Pons (tissue), 1 donor: ENCODE data around the gene ENTREP3.
A peak's percentile ranks its signal among the peaks of the same experiment; 100 is the strongest.
"Not testable (repeated sequence)": the region's sequence is repeated elsewhere in the genome, so short reads cannot be mapped to it uniquely, and the experiment has no call there.

Source experiments
- DNase-seq: peaks from one replicate; pipeline ENCODE4 v3.0.0-alpha.2; 2016; ENCODE audit warnings: low spot score

ENTREP3 gene

GRCh38 chr1:155250633-155251449, 4.4 kb downstream of the ENTREP3 start:
- peak; percentile 94 for DNase-seq

- no peak for DNase-seq
These were observed 5.0 kb downstream of the ENTREP3 start for GRCh38 chr1:155250246-155250632.

GRCh38 chr1:155247667-155248553, 7.4 kb downstream of the ENTREP3 start:
- DNase-seq = no peak

DNA sequence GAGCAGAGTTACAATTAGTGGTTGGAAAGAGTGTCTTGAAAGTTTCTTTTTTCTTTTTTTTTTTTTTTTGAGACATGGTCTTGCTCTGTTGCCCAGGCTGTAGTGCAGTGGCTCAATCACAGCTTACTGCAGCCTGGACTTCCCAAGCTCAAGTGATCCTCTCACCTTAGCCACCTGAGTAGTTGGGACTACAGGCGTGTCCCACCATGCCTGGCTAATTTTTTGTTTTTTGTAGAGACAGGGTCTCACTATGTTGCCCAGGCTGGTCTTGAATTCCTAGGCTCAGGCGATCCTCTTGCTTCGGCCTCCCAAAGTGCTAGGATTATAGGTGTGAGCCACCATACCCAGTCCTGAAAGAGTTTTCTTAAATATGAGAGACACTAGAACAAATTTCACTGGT, 8.5 kb downstream of the ENTREP3 start:
- DNase-seq = not testable (repeated sequence)

- no peak for DNase-seq
These were observed 10.1 kb downstream of the ENTREP3 start for GRCh38 chr1:155245163-155245524.

GRCh38 chr1:155244368-155245162, 10.7 kb downstream of the ENTREP3 start:
- DNase-seq = peak; percentile 100

GRCh38 chr1:155242805-155243358, 12.4 kb downstream of the ENTREP3 start:
- DNase-seq = peak; percentile 41

DNA sequence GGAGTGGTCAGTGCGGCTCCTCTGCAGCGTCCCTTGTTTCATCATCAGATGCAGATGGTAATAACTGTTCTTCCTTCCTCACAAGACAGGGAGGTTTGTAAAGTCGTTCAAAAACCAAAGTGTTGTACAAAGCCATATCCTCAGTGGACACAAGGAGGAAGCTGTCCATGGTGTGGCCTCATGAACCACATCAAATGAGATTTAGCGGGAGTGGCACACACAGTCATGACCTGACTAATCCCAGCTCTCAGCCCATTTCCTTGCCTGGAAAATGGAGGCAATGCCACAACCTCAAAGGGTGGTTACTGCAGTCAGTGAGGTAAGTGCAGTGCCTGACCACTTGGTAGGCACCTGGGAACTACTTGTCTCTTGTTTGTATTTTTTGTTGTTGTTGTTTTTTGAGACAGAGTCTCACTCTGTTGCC, 13.4 kb downstream of the ENTREP3 start:
- no peak for DNase-seq

DNA sequence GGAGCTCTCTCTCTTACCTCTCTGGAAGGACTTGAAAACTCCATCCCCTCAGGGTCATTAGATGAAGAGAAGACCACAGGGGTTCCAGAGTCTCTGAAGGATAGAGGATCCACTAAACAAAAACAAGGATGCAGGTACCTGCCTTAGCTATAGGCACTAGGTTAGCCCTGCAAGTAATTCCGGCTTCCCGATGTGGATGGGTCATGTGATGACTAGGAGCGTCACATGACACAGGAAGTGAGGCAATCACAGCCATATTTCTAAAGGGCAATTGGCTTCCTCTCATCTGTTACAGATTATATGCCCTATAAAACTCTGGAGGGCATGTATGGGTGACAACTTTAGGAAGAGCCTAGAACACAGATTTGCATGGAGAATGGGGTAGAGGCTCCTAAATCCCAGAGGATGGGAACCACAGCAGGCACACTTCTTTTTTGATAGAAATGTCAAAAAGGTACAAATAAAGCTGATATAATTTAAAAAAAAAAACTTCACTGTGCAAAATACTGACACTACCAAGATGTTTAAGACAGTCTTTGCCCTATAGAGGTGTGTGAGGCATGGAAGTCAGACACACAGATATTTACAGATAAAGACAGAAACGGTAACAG, 14.1 kb downstream of the ENTREP3 start:
- peak; percentile 95 for DNase-seq

DNA sequence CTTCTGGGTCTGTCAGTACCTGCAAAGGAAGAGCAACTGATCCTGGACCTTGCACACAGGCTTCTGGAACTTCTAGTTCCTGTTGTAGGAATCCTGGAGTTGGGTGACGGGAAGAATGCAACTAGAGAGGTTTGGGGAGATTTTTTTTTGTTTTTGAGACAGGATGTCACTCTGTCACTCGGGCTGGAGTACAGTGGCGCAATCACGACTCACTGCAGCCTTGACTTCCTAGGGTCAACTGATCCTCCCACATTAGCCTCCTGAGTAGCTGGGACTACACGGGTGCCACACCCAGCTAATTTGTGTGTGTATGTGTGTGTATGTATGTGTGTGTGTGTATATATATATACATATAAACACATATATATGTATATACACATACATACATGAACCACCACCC, 18.8 kb downstream of the ENTREP3 start:
- DNase-seq = no peak

- DNase-seq = not testable (repeated sequence)
These were observed 19.9 kb downstream of the ENTREP3 start for GRCh38 chr1:155235375-155235774.

DNA sequence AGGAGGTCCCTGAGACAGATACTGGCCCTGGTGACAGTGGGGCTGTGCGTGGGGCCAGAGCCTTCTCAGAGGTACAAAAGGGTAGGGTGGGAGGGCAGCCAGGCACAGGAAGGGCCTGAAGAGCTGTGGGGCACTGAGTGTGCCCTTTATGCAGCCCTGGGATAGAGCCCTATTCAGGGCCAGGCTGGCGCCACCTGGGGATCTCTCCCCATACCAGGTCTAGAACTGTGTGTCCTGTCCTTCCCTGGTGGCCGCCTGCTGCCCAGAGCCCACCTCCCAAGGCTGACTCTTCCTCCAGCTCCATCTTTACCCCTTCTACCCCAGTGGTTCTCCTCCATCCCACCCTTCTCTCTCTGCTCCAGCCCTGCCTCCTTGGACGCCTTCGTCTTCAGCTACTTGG, 21.8 kb downstream of the ENTREP3 start:
- not testable (repeated sequence) for DNase-seq

DNA sequence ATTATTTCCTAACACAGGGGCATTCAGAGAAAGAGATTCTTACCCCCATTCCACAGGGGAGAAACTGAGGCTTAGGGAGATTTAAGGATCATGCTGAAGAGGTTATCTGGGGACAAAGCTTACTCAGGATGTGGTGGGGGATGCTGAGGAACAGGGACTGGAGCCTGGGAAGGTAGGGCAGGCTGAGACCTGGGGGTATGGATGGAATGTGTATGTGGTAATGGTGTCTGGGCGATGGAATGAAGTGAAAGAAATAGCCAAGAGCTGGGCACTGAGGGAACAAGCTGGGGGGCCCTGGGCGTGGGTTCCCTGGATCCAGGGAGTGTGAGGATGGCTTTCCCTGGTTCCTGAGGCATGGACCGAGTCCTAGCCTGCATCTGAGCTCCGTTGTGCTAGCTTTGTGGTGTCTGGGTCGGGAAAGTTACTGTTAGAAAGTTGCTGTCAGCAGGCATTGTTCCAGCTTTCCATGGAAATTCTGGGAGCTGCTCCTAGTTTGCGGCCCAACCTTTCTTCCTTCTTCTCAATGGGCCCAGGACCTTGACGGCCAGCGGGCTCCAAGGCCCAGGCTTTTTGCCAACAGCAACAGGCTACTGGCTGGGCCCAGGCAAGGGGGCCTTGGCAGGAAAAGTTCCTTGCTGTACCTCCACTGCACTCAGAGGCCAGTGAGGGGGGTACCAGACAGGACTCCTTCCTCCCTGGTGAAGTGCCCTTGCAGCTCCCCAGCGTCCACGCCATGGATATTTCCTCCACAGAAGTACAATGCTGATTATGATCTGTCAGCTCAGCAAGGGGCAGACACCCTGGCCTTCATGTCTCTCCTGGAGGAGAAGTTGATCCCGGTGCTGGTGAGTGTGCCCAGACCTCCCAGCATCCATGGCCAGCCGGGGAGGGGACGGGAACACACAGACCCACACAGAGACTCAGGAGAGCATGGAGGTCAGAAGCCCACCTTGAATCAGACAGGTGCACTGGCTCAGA, 23.0 kb downstream of the ENTREP3 start:
- peak; percentile 53 for DNase-seq

DNA sequence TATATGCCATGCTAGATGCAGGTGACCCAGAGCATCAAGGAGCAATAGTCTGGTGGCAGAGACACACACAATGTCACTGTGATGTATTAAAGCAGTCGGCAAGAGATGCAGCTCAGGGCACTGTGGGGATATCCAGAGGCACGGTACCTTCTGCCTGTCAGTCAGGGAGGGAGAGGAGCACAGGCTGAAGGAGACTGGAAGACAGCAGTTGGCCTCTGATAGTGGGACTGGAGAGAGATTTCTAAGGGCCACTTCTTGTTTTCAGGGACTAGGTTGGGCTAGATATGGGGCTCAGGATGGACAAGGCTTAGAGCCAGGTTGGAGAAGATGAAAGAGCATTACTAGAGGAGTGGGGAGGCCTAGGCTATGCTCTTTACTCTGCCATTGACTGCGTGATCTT, 24.0 kb downstream of the ENTREP3 start:
- DNase-seq = not testable (repeated sequence)

- DNase-seq = no peak
These were observed 27.2 kb downstream of the ENTREP3 start for GRCh38 chr1:155228096-155228427.

DNA sequence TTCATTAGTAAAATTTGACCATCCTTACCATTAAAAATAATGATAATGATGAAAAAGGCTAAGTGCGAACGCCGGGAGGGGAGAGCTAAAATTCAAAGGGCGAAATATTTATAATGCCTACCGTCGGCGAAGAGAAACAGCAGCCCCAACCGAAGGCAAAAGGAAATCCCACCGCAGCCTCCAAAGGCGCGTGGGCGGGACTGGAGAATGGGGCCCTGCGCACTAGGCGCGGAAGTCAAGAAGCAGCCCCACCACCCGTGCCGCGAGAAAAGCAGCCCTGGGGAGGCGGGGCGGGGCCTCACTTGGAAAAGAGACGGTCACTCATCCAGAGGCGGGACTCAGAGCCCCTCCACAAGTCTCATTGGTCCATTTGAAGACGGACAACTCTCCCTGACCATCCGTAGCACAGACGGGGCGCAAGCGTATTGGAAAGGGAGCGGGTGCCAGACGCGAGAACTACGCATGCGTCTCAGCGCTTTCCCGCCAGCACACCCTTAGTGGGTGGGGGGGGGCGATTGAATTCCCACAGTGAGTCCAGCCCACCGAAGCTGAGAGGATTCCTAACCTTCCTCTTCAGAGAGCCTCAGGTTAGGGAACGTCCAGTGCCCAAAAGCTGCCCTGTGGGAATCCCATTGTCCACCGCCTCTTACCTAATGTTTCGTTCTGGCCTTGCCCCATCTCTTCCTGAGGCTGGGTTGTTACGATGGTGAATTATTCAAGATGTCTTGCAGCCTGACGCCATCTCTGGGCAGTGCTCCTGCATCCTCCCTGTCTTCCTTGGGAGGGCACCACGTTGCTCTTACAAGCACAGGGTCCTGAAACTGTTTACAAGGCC, 27.8 kb downstream of the ENTREP3 start:
- peak; percentile 99 for DNase-seq

DNA sequence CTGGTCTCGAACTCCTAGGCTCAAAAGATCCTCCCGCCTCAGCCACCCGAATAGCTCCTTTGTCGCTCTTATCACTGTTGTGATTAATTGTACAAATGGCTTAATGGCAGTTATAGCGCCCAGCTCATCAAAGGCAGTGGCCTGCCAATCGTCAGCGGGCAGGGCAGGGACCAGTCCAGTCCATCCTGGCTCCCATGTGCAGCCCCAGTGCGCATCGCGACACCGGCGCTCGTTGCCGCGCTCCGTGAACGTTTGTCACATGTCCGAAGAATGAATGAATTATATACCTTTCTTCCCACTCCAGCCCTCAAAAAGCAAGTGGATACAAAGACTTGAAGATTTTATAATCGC, 28.4 kb downstream of the ENTREP3 start:
- peak; percentile 61 for DNase-seq

DNA sequence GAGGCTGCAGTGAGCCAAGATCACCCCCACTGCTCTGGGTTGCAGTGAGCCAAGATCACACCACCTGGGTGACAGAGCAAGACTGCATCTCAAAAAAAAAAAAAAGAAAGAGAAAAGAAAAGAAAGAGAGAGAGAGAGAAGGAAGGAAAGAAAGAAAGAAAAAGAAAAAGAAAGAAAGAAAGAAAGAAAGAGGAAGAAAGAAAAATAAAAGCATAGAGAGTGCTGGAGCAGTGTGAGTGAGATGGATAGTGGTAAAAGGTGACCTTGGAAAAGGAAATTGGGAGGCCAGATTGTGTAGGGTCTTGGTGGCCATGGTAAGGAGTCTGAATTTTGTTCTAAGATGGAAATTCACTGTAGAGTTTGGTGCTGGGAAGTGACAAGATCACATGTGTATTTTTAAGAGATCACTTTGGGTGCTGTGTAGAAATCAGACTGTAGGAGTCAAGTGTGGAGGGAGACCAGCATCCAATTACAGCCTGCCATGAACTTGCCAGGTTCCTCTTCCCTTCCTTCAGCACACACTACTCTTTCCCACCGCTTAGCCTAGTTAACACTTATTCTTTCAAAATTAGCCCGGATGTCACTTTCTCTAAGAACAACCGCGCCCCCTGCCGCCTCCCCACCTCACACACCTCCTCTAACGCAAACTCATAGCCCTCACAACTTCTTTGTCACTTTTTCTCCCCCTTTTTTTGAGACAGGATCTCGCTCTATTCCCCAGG, 28.9 kb downstream of the ENTREP3 start:
- DNase-seq = peak; percentile 83

- DNase-seq = not testable (repeated sequence)
These were observed 29.9 kb downstream of the ENTREP3 start for GRCh38 chr1:155225404-155225759.
